GM18858 (cell line): ENCODE data around the gene UFSP1.

Source experiments
- ATAC-seq: cut with Tn5 transposase; IDR thresholded peaks from one replicate; pipeline ENCODE4 v1.9.1; 2021; ENCODE audit not compliant: unreplicated experiment

Gene UFSP1

GRCh38 chr7:100882785-100883526, 6.6 kb downstream of the UFSP1 start:
- ATAC-seq, result no peak

- no peak for ATAC-seq
Measured at GRCh38 chr7:100882201-100882600, 7.3 kb downstream of the UFSP1 start.

- ATAC-seq, result no peak
Measured at GRCh38 chr7:100881136-100881535, 8.4 kb downstream of the UFSP1 start.

GRCh38 chr7:100880645-100881044, 8.9 kb downstream of the UFSP1 start:
- ATAC-seq, result no peak

GRCh38 chr7:100879685-100880261, 9.7 kb downstream of the UFSP1 start:
- no peak for ATAC-seq

- no peak for ATAC-seq
Measured at GRCh38 chr7:100878685-100879084, 10.8 kb downstream of the UFSP1 start.

GRCh38 chr7:100878013-100878412, 11.5 kb downstream of the UFSP1 start:
- ATAC-seq, result no peak

GRCh38 chr7:100875356-100875751, 14.2 kb downstream of the UFSP1 start:
- ATAC-seq, result peak; percentile 17

- ATAC-seq, result peak; percentile 68
Measured at GRCh38 chr7:100874577-100875355, 14.7 kb downstream of the UFSP1 start, which contains the start of gene SRRT. Gene SRRT, plus strand, starts transcription at chr7:100875103. Its CDS starts 488 bp downstream, at chr7:100875591.

- ATAC-seq, result no peak
Measured at GRCh38 chr7:100874300-100874576, 15.3 kb downstream of the UFSP1 start.

- ATAC-seq, result no peak
Measured at GRCh38 chr7:100873599-100874299, 15.8 kb downstream of the UFSP1 start.

- no peak for ATAC-seq
Measured at GRCh38 chr7:100867776-100868485, 21.6 kb downstream of the UFSP1 start.

GRCh38 chr7:100867040-100867775, 22.3 kb downstream of the UFSP1 start, which contains the start of gene TRIP6:
Gene TRIP6, plus strand, starts transcription at chr7:100867387. Its CDS starts 111 bp downstream, at chr7:100867498.
- ATAC-seq, result no peak

GRCh38 chr7:100866729-100867039, 22.8 kb downstream of the UFSP1 start:
- ATAC-seq, result no peak

GRCh38 chr7:100865938-100866728, 23.4 kb downstream of the UFSP1 start:
- no peak for ATAC-seq

GRCh38 chr7:100865372-100865911, 24.1 kb downstream of the UFSP1 start:
- ATAC-seq, result no peak

- ATAC-seq, result no peak
Measured at GRCh38 chr7:100864263-100864845, 25.2 kb downstream of the UFSP1 start.

GRCh38 chr7:100863406-100863950, 26.0 kb downstream of the UFSP1 start:
- no peak for ATAC-seq

- ATAC-seq, result no peak
Measured at GRCh38 chr7:100861616-100861985, 27.9 kb downstream of the UFSP1 start.
